Amniotic stem cell (primary cell): Measurements from ENCODE around the gene RTN4RL2.

Experiments
- DNase-seq: peaks from one replicate; lab custom pipeline; 2025; lab: John Stamatoyannopoulos, UW

The RTN4RL2 gene

DNA sequence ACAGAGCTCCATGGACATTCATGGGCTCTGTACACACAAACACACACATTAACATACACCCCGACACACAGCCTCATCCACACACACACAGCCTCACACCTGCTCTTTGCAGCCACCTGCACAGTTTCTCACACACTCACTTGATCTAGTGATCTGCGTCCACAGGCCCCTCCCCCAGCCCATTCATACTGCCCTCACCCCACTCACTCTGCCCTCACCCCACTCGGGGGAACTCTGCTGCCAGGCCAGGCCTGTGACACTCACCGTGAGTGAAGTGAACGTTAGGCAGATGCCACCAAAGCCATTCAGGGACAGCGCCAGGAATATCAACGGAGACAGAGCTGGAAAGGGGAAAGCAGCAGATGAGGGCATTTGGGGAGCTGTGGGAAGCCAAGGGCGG, 40.2 kb downstream of the RTN4RL2 start:
- no peak for DNase-seq

DNA sequence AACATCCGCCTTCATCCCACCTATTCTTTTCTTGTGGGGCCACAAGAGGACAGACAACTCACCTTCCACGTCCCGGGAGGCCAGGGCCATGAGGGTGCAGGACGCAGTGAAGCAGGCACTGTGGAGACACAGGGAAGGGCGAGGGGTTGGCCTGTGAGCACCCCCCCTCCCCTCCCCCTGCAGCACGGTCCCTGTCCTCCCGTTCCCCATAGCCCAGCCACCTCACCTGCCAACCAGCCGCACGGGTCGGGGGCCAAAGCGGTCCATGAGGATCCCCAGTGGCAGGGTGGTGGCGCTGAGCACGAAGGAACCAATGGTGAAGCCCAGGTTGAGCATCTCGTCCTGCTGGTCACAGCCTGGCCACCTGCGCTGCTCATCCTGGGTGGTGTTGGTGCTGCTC, 40.6 kb downstream of the RTN4RL2 start:
- DNase-seq: no peak

DNA sequence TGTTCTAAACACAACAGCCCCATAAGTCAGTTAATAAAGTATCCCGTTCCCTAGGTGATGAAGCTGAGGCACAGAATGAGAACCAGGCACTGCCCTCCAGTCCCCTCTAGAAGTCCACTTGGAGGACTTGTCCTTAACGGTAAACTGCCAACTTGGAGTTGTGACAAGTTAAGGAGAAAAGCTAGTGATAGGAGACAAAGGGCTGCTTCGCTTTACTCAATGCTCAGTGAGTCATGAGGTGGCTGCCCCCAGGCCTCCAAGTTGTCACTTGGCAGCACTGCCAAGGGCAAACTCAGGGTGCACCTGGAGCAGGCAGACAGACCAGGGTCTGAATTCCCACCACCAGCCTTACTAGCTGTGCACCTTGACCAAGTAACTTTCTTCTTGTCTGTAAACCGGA, 41.6 kb downstream of the RTN4RL2 start:
- DNase-seq: no peak

DNA sequence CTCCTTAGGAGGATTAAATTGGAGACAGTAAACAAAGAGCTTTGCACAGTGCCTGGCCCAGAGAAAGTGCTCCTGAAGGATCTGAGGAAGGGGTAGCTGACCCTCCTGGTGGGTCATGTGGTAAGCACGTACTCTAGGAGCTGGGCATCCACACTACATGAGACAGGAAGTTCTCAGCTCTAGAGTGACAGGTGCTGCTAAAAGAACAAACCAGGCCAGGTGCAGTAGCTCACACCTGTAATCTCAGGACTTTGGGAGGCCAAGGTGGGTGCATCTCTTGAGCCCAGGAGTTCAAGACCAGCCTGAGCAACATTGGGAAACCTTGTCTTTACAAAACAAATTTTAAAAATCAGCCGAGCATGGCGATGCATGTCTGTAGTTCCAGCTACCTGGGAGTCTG, 42.0 kb downstream of the RTN4RL2 start:
- DNase-seq: no peak

DNA sequence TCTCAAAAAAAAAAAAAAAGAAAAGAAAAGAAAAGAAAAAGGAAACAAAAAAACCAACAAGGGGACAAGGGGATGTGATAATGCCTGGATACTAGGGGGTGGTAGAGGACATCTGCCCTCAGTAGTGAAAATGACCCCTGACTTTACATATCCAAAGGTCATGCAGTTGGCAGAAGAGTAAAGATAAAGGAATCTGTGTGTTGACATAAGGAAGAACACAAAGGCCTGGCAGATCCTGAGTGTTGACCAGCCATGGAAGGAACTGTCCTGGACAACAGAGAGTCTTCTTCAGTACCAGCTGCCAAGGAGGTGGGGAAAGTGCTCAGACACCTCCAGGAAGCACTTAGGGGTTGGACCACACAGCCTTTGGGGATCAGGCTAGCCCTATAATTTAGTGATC, 42.5 kb downstream of the RTN4RL2 start:
- no peak for DNase-seq

DNA sequence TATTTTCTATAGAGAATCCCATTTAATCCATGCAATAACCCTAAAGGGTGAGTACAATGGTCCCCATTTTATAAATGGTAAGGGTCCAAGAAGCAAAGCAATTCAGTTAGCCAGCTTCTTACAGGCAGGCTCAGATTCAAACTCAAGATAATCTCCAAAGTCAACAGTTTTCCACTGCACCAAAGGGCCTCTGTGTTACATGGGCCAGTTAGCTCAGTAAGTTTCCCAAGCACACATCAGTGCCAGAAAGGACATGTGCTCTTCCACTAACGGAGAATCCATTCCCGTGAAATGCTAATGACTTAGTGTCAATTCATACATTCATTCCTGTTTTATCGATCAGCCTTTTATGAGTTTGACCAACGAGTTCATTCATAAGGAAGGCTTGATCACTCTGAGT, 44.2 kb downstream of the RTN4RL2 start:
- no peak for DNase-seq

DNA sequence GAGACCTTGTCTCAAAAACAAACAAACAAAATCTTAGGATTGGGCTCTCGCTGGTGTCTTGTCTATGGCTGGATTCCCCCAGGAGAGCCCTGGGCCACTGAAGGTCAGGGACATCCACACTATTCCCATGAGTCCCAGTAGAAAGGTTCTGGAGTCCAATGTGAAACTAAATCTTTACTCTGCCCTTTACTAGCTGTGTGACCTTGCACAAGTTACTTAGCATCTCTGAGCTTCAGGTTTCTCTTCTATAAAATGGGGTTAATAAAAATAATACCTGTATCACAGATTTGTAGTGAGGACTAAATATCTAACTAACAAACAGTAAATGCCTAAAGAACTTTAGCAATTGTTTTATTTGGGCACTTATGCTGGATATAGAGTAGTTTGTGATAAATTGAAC, 46.2 kb downstream of the RTN4RL2 start:
- no peak for DNase-seq

DNA sequence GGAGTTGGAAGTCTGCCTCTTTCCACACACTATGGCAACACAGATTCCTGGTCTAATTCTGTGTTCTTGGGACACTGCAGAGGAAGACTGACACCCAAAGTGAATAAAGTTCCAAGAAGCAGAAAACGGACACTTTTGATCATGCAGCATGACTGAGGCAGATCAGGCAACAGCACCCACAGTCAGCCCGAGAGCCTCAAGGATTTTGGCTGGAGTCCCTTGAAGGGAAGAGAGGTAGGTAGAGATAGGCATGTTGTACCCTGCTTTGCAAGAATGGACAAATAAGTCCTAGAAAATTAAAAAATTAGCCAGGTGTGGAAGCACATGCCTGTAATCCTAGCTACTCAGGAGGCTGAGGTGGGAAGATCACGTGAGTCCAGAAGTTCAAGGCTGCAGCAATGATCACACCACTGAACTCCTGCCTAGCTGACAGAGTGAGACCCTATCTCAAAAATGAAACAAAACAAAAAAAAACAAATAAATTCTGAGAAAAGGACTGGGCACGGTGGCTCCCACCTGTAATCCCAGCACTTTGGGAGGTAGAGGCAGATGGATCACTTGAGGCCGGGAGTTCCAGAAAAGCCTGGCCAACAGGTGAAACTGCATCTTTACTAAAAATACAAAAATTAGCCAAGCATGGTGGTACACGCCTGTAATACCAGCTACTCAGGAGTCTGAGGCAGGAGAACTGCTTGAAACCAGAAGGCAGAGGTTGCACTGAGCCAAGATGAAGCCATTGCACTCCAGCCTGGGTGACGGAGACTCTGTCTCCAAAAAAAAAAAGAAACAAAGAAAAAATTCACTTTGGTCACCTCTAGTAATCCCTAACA, 48.2 kb downstream of the RTN4RL2 start:
- no peak for DNase-seq

DNA sequence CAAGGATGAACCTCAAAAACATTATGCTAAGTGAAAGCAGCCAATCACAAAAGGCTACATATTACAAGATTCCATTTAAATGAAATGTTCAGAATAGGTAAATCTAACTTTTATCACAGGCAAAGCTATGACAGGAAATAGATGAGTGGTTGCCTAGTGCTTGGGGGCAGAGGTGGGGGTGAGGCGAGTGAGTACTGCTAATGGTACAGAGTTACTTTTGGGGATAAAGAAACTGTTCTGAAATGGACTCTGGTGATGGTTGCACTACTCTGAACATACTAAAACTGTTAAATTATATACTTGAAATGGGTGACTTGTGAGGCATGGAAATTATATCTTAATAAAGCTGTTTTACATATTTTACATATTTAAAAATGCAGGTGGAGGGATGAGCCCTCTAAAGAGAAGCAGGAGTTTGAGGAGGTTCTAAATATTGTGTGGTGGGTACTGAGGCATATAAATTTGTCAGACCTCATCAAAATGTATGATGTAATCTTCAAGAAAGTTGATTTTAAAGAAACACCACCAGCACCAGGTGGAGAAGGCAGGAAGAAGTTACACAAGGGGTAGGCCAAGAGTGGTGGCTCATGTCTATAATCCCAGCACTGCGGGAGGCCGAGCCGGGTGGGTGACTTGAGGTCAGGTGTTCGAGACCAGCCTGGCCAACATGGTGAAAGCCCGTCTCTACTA, 51.6 kb downstream of the RTN4RL2 start:
- DNase-seq: no peak

DNA sequence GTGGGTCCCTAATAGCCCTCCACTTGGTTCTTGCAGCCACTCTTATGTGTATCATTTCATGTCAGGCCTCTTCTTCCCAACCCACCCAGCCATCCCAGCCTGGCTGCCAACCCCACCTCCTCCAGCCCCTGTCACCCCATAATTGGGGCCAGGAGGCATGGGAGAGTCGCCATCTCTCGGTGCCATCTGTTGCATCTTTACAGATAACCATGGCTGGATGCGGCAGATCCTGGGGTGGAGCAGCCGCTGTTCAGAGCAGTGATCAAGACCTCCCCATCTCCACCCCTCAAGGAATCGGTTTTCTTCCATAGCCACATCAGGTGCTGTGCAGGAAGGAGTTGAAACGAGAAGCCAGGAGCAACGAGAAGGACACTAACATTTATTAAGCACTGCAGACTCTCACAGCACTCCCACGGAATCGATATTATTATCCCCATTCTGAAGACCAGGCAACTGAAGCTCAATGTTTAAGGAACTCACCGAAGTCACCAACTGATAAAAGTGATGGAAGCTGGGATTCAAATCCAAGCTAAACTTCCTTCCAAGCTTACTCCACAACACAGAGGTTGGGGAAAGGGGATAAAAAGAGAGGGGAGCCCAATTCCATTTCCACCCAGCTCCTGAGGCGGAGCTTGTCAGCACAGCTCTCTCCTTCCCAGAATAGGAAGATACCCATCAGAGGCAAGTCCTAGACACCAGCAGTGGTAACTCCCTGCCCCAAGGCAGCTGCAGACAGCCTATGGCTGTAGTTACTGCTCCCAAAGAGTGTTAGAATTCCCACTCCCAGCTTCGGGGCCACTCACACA, 52.5 kb downstream of the RTN4RL2 start:
- DNase-seq: no peak

DNA sequence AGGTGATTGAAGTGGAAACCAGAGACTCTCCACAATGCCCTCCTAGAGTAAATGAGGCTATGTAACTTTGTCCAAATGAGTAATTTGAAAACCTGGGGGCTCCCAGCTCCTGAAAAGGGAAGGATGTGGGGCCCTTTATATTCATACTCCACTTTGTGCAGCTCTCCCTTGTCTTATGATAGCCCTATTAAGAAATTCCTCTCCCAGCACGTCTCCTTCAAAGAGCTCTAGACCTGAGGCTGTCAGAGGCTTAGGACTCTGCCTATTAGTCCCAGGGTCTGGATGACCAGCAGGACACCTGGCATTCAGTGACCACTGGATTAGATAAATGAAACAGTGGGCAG, 53.1 kb downstream of the RTN4RL2 start:
- DNase-seq: no peak

DNA sequence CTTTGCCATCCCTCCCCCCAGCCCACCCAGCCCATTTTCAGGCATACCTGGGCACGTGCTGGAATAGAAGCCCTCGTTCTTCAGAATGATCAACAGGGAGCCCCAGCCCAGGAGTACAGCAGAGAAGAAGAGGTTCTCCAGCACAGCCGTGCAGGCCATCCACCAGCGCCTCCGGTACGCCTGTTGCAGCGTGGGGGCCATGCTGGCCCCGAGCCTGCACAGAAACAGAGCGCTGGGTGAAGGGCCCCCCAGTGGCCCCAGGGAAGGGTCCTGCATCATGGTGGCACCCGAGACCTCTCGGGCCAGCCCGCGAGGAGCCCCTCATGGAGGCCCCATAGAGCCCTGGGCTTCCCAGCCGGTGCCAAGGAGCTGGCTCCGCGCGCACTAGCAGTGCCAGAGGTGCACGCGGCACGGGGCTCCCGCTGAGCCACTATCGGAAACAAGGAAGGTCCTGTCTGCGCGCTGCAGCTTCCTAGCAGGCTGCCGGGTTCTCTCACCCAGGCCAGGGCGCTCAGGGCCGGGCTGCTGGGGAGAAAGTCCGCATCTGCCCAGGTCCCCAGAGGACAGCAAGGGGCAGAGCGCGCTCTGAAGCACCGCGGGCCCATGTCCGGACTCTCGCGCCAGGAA, 53.7 kb downstream of the RTN4RL2 start:
- no peak for DNase-seq

DNA sequence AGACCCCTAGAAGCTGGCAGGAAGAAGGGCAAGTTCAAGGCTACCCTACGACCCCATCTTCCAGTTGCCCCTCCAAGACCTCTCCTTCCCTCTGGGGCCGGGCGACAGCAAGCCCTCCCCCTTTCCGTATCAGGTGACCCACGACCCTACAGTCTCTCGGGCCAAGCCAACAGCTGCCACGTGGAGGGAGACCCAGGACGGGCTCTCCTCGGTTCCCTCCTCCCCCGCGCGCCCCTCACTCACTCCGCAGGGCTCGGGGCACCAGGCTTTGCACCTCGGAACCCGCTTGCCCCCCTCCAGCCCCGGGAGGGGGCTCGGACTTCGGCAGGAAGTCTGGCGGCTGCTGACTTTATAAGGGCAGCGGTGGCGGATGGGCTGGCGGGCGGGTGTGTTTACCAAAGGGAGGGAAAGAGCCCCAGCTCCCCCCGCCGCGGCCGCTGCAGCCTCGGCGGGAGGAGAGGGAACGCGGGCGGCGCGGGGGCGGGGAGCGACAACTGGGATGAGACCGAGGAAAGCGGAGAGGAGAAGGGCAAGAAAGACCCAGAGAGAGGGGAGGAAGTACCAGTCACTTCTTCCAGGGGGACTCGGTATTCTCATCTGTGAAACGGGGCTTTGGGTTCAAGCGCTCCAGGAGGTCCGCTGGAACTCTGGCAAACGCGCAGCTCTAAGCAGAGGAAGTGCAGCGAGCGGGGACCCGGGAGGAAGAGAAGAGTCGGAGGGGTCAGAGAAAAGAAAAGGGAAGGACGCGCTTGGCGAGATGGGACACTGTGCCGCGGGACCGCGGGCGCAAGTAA, 54.4 kb downstream of the RTN4RL2 start:
- DNase-seq: no peak

DNA sequence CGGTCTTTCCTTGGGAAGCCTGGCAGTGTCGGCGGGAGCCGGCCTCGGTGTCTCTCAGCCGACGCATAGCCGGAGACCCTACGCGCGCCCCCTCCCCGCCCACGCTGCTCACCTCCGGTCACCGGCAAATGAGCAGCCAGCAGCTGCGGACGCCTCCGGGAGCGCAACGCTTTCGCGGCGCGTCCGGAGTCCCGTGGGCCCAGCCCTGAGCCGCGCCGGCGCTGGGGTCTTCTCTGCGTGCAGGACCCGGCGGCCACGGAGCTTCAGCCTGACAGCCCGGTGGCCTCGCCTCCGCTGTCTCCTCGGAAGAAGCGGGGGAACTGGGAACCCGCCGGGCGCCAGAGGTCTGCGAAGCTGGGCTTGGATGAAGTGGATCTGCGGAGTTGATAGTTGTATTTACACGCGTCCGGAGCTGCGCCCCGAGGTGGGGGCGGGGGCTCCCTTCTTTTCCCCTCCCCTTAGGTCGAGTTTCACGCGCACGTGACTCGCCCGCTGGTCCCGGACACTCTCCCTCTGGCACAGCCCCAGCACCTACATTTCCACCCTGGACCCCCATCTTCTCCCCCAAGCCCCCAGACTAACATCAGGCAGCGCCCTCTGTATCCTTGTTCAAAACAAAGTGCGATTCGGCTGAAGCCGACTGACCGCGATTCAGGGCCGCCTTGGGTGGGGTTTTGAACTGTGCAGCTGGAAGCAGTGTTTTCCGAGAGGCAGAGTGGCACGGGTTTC, 55.2 kb downstream of the RTN4RL2 start, which contains the start of gene SLC43A1:
SLC43A1 (minus strand) TSS at position 371 of the 729 bp plus-strand sequence. CDS start 1,591 bp downstream, outside the sequence.
- DNase-seq: no peak

DNA sequence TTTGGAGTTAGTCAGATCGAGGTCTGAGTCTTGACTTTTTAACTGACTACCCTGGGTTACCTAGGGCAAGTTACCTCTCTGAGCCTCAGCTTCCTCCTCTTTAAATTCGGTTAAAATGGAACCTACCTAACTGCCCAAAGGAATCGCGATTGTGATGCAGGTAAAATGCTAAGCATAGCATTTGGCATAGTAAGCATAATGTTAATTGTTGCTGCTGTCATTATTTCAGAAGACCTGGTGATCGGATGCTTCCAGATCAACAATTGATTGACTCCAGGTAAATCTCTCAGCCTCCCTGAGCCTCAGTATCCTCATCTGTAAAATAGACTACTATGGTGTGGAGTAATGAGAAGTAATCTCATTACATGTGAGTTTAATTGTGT, 55.7 kb downstream of the RTN4RL2 start:
- no peak for DNase-seq

DNA sequence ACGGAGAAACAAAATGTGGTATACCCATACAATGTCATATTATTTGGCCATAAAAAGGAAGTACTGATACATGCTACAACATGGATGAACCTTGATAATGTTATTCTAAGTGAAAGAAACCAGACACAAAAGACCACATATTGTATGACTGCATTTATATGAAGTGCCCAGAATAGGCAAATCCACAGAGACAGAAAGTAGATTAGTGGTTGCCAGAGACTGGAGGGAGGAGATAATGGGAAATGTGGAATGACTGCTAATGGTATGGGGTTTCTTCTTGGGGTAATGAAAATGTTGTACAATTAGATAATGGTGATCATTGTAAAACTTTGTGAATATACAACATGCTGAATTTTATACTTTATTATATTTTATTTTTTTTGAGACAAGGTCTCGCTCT, 60.8 kb downstream of the RTN4RL2 start:
- no peak for DNase-seq

DNA sequence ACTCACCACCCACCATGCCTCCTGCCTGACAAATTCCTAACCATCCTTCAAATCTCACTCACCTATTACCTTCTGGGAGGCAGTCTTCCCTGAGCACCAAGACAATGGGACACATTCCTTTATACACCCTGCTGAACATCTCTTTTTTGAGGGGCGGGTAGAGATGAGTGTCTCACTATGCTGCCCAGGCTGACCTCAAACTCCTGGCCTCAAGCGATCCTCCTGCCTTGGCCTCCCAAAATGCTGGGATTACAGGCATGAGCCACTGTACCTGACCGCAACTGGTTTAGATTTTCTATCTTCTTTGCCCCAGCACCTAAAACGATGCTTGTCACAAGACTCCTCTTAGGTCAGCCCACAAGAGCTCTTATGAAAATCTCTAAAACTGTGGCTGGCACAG, 63.1 kb downstream of the RTN4RL2 start:
- DNase-seq: no peak
